Frontal cortex (tissue), 4 donors: Measurements from ENCODE around the gene RBM43. TPM values are rescaled to one million over a fixed set of nuclear protein-coding genes. Genes with fewer than 3 reads are reported as not detected.
"Not testable (repeated sequence)": the region's sequence is repeated elsewhere in the genome, so short reads cannot be mapped to it uniquely, and the experiment has no call there.

Experiments
- DNase-seq, 2 donors: peaks; one replicate each; pipeline ENCODE4 v3.0.0; 2012; ENCODE audit warnings: low spot score in 2 of 2
- FAIRE-seq: peaks from 2 replicates; lab custom pipeline; 2012; peaks lifted over from hg19 to GRCh38; lab: Jason Lieb, UNC
- total RNA-seq: library from RNA; depleted of rRNA; stranded (reverse); fragments of >200 nt; gene quantifications from one replicate; pipeline ENCODE4 v1.2.3, GENCODE V29; 2014
- donor health status: control.
- donor health status: control.
- donor health status: control.

Gene RBM43
- total RNA-seq, 1 donor from 2014 or later, result 2.0 TPM

DNA sequence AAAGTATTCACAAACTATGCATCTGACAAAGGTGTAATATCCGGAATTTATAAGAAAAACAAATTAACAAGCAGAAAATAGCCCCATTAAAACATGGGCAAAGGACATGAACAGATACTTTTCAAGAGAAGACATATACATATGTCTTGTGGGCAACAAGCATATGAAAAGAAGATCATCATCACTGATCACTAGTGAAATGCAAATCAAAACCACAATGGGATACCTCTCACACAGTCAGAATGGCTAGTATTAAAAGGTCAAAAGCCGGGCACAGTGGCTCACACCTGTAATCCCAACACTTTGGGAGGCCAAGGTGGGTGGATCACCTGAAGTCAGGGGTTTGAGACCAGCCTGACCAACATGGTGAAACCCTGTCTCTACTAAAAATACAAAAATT is 28.4 kb downstream of the RBM43 start:
- FAIRE-seq, DNase-seq: not testable (repeated sequence)

DNA sequence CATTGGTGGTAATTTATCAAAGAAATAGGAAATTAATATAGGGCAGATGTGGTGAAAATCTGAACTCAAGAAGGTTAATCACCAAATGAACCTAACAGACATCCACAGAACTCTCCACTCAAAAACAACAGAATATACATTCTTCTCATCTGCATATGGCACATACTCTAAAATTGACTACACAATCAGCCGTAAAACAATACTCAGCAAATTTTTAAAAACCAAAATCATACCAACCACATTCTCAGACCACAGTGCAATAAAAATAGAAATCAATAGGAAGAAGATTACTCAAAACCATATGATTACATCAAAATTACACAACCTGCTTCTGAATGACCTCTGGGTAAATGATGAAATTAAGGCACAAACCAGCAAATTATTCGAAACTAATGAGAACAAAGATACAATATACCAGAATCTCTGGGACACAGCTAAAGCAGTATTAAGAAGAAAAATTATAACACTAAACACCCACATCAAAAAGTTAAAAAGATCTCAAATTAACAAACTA is 31.0 kb downstream of the RBM43 start:
- no peak for DNase-seq
- no peak for FAIRE-seq

GRCh38 chr2:151228847-151229512 is 32.7 kb downstream of the RBM43 start:
- FAIRE-seq, result no peak
- no peak for DNase-seq

DNA sequence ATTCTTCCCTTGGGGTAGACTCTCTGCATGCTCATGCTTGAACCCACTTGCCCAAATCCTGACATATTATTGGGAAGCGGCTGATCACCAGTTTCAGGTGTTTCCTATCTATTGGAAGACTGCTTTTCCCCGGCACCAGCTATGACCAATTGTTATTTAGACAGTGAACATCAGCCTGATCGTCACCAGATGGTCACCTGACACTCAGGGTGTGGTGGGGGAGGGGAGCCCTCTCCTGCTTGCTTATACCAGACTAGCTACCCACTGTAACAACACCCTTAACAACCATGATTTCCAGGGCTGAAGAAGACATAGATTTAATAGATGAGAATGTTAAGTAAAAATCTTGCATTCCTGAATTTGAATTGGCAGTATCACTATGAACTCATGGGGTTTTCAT is 44.3 kb downstream of the RBM43 start:
- no peak for FAIRE-seq
- DNase-seq, result no peak

GRCh38 chr2:151207100-151207499 is 54.6 kb downstream of the RBM43 start:
- DNase-seq, result no peak

GRCh38 chr2:151206446-151206968 is 55.2 kb downstream of the RBM43 start:
- FAIRE-seq (no peak), DNase-seq (no peak)

More at GRCh38 chr2:151207100-151207499, 54.6 kb downstream of the RBM43 start:
- no peak for FAIRE-seq

DNA sequence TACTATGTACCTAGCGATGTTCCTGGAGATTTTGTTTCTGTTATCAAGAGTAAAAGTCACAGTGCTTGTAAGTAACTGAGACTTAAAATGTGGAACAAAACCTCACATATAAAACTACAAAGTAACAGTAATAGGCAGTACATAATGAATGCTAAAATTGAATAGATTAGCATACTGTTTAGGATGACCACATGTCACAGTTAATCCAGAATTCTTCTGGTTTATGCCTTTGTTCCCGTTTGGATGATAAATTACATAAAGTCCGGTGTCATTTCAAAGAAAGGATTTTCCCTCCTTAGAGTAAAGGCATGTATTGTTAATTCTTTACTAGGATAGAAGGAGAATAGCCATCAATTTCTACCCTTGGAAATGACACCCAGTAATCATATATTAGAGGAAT is 56.1 kb downstream of the RBM43 start:
- FAIRE-seq, result no peak
- no peak for DNase-seq

GRCh38 chr2:151204756-151205155 is 56.9 kb downstream of the RBM43 start:
- no peak for DNase-seq
- FAIRE-seq, result no peak

DNA sequence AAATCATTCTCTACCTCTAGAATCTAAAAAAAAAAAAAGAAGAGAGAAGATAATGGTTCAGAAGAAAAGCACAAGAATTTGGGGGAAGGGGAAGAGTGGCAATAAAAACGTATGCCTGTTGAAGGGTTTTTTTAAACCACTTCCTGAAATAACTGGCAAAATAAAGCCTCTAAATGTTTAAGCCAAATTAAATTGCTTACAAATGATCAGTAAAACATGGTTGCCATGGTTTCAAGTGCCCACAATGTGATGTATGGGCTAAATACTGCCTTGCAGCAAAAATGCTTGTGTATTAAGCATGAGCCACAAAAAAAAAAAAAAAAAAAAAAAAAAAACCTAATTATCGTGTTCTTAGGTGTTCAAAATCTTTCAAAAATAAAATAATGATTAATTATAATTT is 60.8 kb downstream of the RBM43 start:
- DNase-seq (no peak), FAIRE-seq (no peak)

DNA sequence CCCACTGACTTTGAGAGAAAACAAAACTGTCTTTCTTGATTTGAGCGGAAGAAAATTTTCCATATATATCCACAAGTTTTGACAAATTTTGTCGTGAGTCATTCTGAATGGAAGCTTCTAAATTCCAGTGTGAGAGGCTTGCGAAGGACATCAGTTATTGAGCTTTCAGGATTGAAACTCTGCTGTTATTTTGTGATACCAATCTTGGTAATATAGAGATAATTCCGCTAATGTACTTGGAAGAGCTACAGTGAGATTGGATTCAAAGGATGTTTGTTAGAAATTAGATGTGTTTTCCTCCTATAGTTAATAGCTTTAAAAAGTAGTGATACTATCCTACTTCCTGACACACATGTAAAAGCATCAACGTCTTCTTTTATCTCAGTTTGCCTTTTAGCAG is 61.4 kb downstream of the RBM43 start:
- DNase-seq, result no peak
- no peak for FAIRE-seq

DNA sequence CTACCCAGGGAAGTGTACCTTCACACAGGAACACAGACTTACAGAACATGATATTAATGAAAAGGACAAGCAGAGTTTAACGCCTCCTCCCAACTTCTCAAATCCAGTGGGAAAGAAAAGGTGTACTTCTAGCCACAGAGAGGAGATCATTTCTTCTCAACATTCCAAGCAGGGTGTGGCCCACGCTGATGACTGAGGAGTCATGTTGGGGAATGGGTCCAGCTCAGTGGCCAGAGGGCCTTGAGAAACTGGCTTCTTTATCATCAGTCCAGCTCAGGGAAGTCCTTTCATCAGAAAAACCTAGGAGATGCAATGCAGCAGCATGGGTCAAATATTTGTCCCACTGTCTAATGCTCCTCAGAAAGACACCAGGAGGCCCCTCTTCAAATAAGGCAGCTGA is 63.0 kb downstream of the RBM43 start:
- DNase-seq (no peak), FAIRE-seq (no peak)

Other genes with a start within 250 kb of the RBM43 start
- 1.6 TPM for gene NMI, start 27.8 kb upstream of the RBM43 start, total RNA-seq
- 0.41 TPM for gene TNFAIP6, start 95.7 kb upstream of the RBM43 start, total RNA-seq
- gene RIF1, start 148.0 kb upstream of the RBM43 start, total RNA-seq, result 90.1 TPM